BE2C (cell line): ENCODE measurements around the gene EYA2.
A peak's percentile ranks its signal among the peaks of the same experiment; 100 is the strongest.

Experiments
- DNase-seq: peaks from one replicate; pipeline ENCODE4 v3.0.0-alpha.2; 2020
- H3K27me3 ChIP-seq: fragments of 250-450 bp; sonication (Bioruptor Pico); 2 replicates; pipeline ENCODE4 v1.5.1; 2020; ENCODE audit warnings: mild to moderate bottlenecking
- H3K36me3 ChIP-seq: fragments of 250-450 bp; sonication (Bioruptor Pico); 2 replicates; pipeline ENCODE4 v1.5.1; 2020; ENCODE audit warnings: mild to moderate bottlenecking
- H3K4me1 ChIP-seq: fragments of 250-450 bp; sonication (Bioruptor Pico); 2 replicates; pipeline ENCODE4 v1.5.1; 2020
- H3K4me3 ChIP-seq: 2 replicates; pipeline ENCODE4 v1.5.1; 2011; ENCODE audit warnings: low read depth, low read length
- H3K9me3 ChIP-seq: fragments of 250-450 bp; sonication (Bioruptor Pico); 2 replicates; pipeline ENCODE4 v1.5.1; 2020
- CTCF ChIP-seq: IDR thresholded peaks from 2 replicates; pipeline ENCODE4 v1.5.1; 2012; ENCODE audit warnings: mild to moderate bottlenecking, low read depth, low read length

The EYA2 gene

GRCh38 chr20:47178277-47178676, 283.6 kb downstream of the EYA2 start:
- H3K4me1 ChIP-seq = no peaks in the 10 kb centered on the region
- TF ChIP-seq CTCF = no peak
- H3K4me3 ChIP-seq = no peak overlapping the region
- DNase-seq = no peak
- H3K9me3 ChIP-seq = no peaks in the 10 kb centered on the region
- H3K36me3 ChIP-seq = no peaks in the 10 kb centered on the region
- H3K27me3 ChIP-seq = peaks cover 6% of the 10 kb centered on the region; the same call in 1 of the 2 replicates

- H3K9me3 ChIP-seq = no peaks in the 10 kb centered on the region
- H3K27me3 ChIP-seq = peaks cover 6% of the 10 kb centered on the region; the same call in 1 of the 2 replicates
- DNase-seq = no peak
- no peaks in the 10 kb centered on the region for H3K36me3 ChIP-seq
- no peak for TF ChIP-seq CTCF
- no peak overlapping the region for H3K4me3 ChIP-seq
- H3K4me1 ChIP-seq = no peaks in the 10 kb centered on the region
Measured at GRCh38 chr20:47178851-47179250, 284.2 kb downstream of the EYA2 start.

GRCh38 chr20:47179267-47179666, 284.6 kb downstream of the EYA2 start:
- TF ChIP-seq CTCF = no peak
- Histone ChIP-seq H3K4me3 (no peak overlapping the region), H3K9me3 (no peaks in the 10 kb centered on the region), H3K27me3 (peaks cover 3% of the 10 kb centered on the region; the same call in 1 of the 2 replicates), H3K4me1 (no peaks in the 10 kb centered on the region), H3K36me3 (no peaks in the 10 kb centered on the region)
- DNase-seq = no peak

GRCh38 chr20:47181056-47181862, 286.6 kb downstream of the EYA2 start:
- peak; percentile 57 for DNase-seq
- H3K36me3 ChIP-seq = no peaks in the 10 kb centered on the region
- H3K4me1 ChIP-seq = no peaks in the 10 kb centered on the region
- no peaks in the 10 kb centered on the region for H3K27me3 ChIP-seq
- H3K9me3 ChIP-seq = no peaks in the 10 kb centered on the region
- no peak for TF ChIP-seq CTCF
- H3K4me3 ChIP-seq = no peak overlapping the region

- no peak for DNase-seq
- no peaks in the 10 kb centered on the region for H3K9me3 ChIP-seq
- peaks cover 2% of the 10 kb centered on the region for H3K27me3 ChIP-seq
- H3K36me3 ChIP-seq = no peaks in the 10 kb centered on the region
- no peak for TF ChIP-seq CTCF
- no peaks in the 10 kb centered on the region for H3K4me1 ChIP-seq
- no peak overlapping the region for H3K4me3 ChIP-seq
Measured at GRCh38 chr20:47183367-47183766, 288.7 kb downstream of the EYA2 start.

- TF ChIP-seq CTCF = no peak
- H3K4me3 ChIP-seq = no peak overlapping the region
- no peaks in the 10 kb centered on the region for H3K36me3 ChIP-seq
- H3K27me3 ChIP-seq = peaks cover 13% of the 10 kb centered on the region
- no peak for DNase-seq
- no peaks in the 10 kb centered on the region for H3K9me3 ChIP-seq
- no peaks in the 10 kb centered on the region for H3K4me1 ChIP-seq
Measured at GRCh38 chr20:47187450-47188195, 293.0 kb downstream of the EYA2 start.
